Psoas muscle (tissue), 8 donors: ENCODE results near the gene OR2G3. TPM values are rescaled to one million over a fixed set of nuclear protein-coding genes. Genes with fewer than 3 reads are reported as not detected.

ENCODE experiments used
- ATAC-seq, 4 donors: fragments of 200-7000 bp; cut with Tn5 transposase; one replicate each; pipeline ENCODE4 v1.9.1; 2020; ENCODE audit warnings: moderate library complexity in 3 of 4, mild to moderate bottlenecking in 2 of 4
- DNase-seq, 2 donors: peaks; one replicate each; pipeline ENCODE4 v3.0.0-alpha.2; 2020
- H3K27ac ChIP-seq: fragments of 200-600 bp; one replicate; pipeline ENCODE4 v1.8.0; 2022
- H3K27me3 ChIP-seq, 3 donors: fragments of 200-600 bp in 1 of 3; one replicate each; pipeline versions ENCODE4 v1.6.1 to v1.8.0; 2013 to 2022; ENCODE audit warnings: low read length in 2 of 3, mild to moderate bottlenecking in 2 of 3, moderate library complexity in 1 of 3; ENCODE audit not compliant: insufficient read depth in 3 of 3
- H3K36me3 ChIP-seq, 2 donors: fragments of 200-600 bp in 1 of 2; one replicate each; pipeline versions ENCODE4 v1.6.1 to v1.8.0; 2013 to 2022; ENCODE audit warnings: low read depth in 1 of 2, mild to moderate bottlenecking in 1 of 2, moderate library complexity in 1 of 2; ENCODE audit not compliant: insufficient read depth in 1 of 2
- H3K4me1 ChIP-seq: fragments of 200-600 bp; one replicate; pipeline ENCODE4 v1.8.0; 2022
- H3K4me3 ChIP-seq: fragments of 200-600 bp; one replicate; pipeline ENCODE4 v1.8.0; 2022; ENCODE audit warnings: mild to moderate bottlenecking
- H3K9me3 ChIP-seq: fragments of 200-600 bp; one replicate; pipeline ENCODE4 v1.8.0; 2022
- WGBS, 3 donors: extraction: QIAGEN DNeasy Blood & Tissue Kit; methylation state at CpG; one replicate each; pipeline versions ENCODE4 v1.1.6 to v1.1.7; 2013; 5-methylcytosine and 5-hydroxymethylcytosine counted together
- intact Hi-C, 2 donors: fragments of 100-400 bp; cut with DNase I; formaldehyde crosslinking; loops; one replicate each; pipeline versions ENCODE4 v1.11.0 to v1.14.2; 2022
- polyA plus RNA-seq, 3 donors: library from polyadenylated mRNA; stranded (reverse); fragments of 200-250 nt; gene quantifications; one replicate each; pipeline ENCODE4 v1.2.3, GENCODE V29; 2013
- total RNA-seq, 4 donors: library from RNA; stranded (reverse); fragmentation: NEBNext Ultra II Directional in 2 of 4; extraction: Animal tissue kit (Norgen Biotek cat#: 25700) in 2 of 4; gene quantifications; one replicate each; pipeline versions ENCODE4 v1.2.1 to v1.2.4, GENCODE V29; 2021 to 2023
- TF ChIP-seq, protein P1 (sequence below): fragments of 200-600 bp; IDR thresholded peaks from one replicate; pipeline ENCODE4 v1.8.0; 2022; ENCODE audit warnings: antibody characterized with exemption
- donor health status: healthy with polysubstance abuse.
- donor health status: DM: no; HTN: no; CAD: no; lungs with moderate emphysema.
- donor health status: Bipolar disorder and iron deficiency.
- donor health status: healthy.
- donor health status: DM: yes; HTN: yes; CAD: no.
- donor health status: DM: no; HTN: no; CAD: no.
- donor health status: DM: no; HTN: no; CAD: no.
- donor health status: DM: yes; HTN: yes; CAD: no.

OR2G3 gene
- total and polyA plus RNA-seq, 7 donors = not detected

DNA sequence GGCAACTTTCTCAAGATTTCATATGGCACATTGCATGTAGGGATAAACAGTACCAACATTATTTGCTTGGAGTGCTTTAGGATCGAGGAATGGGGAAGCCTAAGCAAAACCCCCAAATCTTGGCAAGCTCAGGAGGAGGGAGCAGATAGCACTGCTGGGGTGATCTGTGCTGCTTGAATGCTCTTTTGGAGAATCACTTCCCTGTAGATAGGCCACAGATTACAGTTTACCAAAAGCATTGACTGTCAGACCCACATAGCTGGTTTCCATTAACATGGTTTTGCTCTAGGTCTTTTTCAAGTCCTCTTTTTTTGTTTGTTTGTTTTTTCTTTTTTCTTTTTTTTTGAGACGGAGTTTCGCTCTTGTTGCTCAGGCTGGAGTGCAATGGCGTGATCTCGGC, 37.4 kb downstream of the OR2G3 start:
- ATAC-seq (no peak), DNase-seq (no peak)
- TF ChIP-seq, protein P1, sequence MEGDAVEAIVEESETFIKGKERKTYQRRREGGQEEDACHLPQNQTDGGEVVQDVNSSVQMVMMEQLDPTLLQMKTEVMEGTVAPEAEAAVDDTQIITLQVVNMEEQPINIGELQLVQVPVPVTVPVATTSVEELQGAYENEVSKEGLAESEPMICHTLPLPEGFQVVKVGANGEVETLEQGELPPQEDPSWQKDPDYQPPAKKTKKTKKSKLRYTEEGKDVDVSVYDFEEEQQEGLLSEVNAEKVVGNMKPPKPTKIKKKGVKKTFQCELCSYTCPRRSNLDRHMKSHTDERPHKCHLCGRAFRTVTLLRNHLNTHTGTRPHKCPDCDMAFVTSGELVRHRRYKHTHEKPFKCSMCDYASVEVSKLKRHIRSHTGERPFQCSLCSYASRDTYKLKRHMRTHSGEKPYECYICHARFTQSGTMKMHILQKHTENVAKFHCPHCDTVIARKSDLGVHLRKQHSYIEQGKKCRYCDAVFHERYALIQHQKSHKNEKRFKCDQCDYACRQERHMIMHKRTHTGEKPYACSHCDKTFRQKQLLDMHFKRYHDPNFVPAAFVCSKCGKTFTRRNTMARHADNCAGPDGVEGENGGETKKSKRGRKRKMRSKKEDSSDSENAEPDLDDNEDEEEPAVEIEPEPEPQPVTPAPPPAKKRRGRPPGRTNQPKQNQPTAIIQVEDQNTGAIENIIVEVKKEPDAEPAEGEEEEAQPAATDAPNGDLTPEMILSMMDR = no peak
- Histone ChIP-seq H3K4me1 (no peaks in the 10 kb centered on the region), H3K27ac (no peak overlapping the region), H3K27me3 (no peaks in the 10 kb centered on the region), H3K9me3 (no peaks in the 10 kb centered on the region), H3K4me3 (no peak overlapping the region), H3K36me3 (no peaks in the 10 kb centered on the region)
- 63 to 85% (median 85%) methylated on average over 4 to 5 of the region's 5 CpGs for WGBS, 3 donors
- intact Hi-C loops = no loop called here

DNA sequence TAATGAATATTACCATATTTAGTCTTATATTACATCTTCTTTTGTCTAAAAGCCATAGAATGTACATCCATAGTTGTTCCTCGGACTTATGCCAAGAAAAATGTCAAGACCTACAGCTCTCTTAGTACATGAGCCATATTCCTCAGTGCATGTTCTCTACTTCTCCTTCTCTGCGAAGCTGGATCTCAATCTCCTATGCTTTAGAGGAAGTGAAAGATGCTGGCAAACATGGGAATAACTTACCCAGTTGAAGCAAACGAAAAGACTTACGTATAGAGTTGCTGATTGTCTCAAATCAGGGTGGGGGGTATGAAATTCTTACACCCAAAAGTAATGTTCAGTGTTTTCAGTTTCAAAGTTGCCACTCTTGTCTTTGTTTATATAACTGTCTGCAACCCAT, 41.5 kb downstream of the OR2G3 start:
- no peaks in the 10 kb centered on the region for H3K9me3 ChIP-seq
- H3K36me3 ChIP-seq = no peaks in the 10 kb centered on the region
- ATAC-seq (no peak), DNase-seq (no peak)
- H3K27ac ChIP-seq = no peak overlapping the region
- intact Hi-C loops = no loop called here
- no peaks in the 10 kb centered on the region for H3K4me1 ChIP-seq
- no peak overlapping the region for H3K4me3 ChIP-seq
- TF ChIP-seq, protein P1 = no peak
- WGBS, 3 donors = 78 to 88% (median 86%) methylated on average over 4 of the region's 4 CpGs
- no peaks in the 10 kb centered on the region for H3K27me3 ChIP-seq

DNA sequence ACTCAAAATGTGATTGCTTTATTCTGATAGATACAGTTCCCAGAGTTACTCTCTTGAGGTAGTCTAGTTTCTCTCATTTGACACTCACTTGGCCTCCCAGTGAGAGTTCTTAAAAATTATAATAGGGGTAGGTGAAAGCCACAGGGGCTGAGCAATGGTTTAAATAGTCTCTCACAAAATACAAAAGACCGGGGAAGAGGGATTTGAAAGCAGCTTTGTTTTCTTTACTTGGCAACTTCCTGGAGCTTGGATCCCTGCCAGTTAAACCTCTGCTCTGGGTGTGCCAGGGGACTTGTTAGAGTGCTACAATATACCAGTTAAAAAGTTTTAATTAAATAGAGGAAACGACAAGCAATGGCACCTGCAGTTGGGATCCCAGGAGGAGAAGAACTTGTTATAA, 42.5 kb downstream of the OR2G3 start:
- no peak overlapping the region for H3K4me3 ChIP-seq
- TF ChIP-seq, protein P1 = no peak
- no peaks in the 10 kb centered on the region for H3K9me3 ChIP-seq
- no peaks in the 10 kb centered on the region for H3K27me3 ChIP-seq
- intact Hi-C loops = no loop called here
- ATAC-seq = no peak
- H3K27ac ChIP-seq = no peak overlapping the region
- 0 to 5% (median 2%) methylated on average over 2 of the region's 2 CpGs for WGBS, 3 donors
- H3K4me1 ChIP-seq = no peaks in the 10 kb centered on the region
- no peaks in the 10 kb centered on the region for H3K36me3 ChIP-seq
- no peak for DNase-seq

DNA sequence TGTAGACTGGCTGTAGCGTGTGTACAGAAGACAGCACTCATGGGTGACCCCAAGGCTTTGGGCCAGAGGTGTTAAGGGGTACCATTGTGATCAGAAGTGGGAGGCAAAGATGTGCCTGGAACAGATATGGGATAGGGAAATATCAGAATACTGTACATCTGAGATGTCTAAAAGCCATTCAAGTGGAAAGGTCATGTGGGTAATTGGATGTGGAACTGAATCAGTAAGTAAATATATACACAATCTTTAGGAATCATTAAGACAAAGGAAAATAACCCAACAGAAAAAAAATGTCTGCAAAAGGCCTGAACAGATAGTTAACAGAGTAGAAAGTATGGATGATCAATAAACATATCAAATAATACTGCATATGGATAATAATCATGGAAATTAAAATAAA, 47.7 kb downstream of the OR2G3 start:
- WGBS, 3 donors = 83 to 89% (median 86%) methylated on average over 1 of the region's 1 CpG
- TF ChIP-seq, protein P1 = no peak
- Histone ChIP-seq H3K27me3 (no peaks in the 10 kb centered on the region), H3K4me3 (no peak overlapping the region), H3K4me1 (no peaks in the 10 kb centered on the region), H3K9me3 (no peaks in the 10 kb centered on the region), H3K36me3 (no peaks in the 10 kb centered on the region), H3K27ac (no peak overlapping the region)
- intact Hi-C loops = no loop called here
- DNase-seq (no peak), ATAC-seq (no peak)

Other genes starting within 250 kb of the OR2G3 start
- gene NLRP3, start 189.4 kb upstream of the OR2G3 start, total RNA-seq = under 1 TPM; 0.27 to 0.98 (median 0.55) TPM
- under 1 TPM; 0.07 to 0.22 (median 0.16) TPM for gene NLRP3, start 189.4 kb upstream of the OR2G3 start, polyA plus RNA-seq
- gene OR2B11, start 147.5 kb upstream of the OR2G3 start, total RNA-seq = not detected
- gene OR2B11, start 147.5 kb upstream of the OR2G3 start, polyA plus RNA-seq = not detected
- gene OR2C3, start 69.1 kb upstream of the OR2G3 start, total RNA-seq = not detected
- under 1 TPM in 2 of 3 donors, not detected in 1; 0.01 TPM for gene OR2C3, start 69.1 kb upstream of the OR2G3 start, polyA plus RNA-seq
- gene GCSAML, start 56.5 kb upstream of the OR2G3 start, total RNA-seq = under 1 TPM in 3 of 4 donors, not detected in 1; 0.19 to 0.36 (median 0.23) TPM
- under 1 TPM in 1 of 3 donors, not detected in 2; 0.01 TPM for gene GCSAML, start 56.5 kb upstream of the OR2G3 start, polyA plus RNA-seq
- gene OR2G2, start 17.2 kb upstream of the OR2G3 start, total RNA-seq = not detected
- gene OR2G2, start 17.2 kb upstream of the OR2G3 start, polyA plus RNA-seq = not detected
- gene OR13G1, start 74.2 kb downstream of the OR2G3 start, total RNA-seq = not detected
- gene OR13G1, start 74.2 kb downstream of the OR2G3 start, polyA plus RNA-seq = not detected
- gene OR6F1, start 111.1 kb downstream of the OR2G3 start, total RNA-seq = not detected
- not detected for gene OR6F1, start 111.1 kb downstream of the OR2G3 start, polyA plus RNA-seq
- gene OR14K1, start 133.0 kb downstream of the OR2G3 start, total RNA-seq = not detected
- not detected for gene OR14K1, start 133.0 kb downstream of the OR2G3 start, polyA plus RNA-seq
- gene OR14A2, start 142.6 kb downstream of the OR2G3 start, total RNA-seq = not detected
- gene OR14A2, start 142.6 kb downstream of the OR2G3 start, polyA plus RNA-seq = not detected
- not detected for gene OR1C1, start 155.0 kb downstream of the OR2G3 start, total RNA-seq
- gene OR1C1, start 155.0 kb downstream of the OR2G3 start, polyA plus RNA-seq = not detected
- gene OR14A16, start 218.5 kb downstream of the OR2G3 start, total RNA-seq = not detected
- not detected for gene OR14A16, start 218.5 kb downstream of the OR2G3 start, polyA plus RNA-seq
- not detected for gene OR11L1, start 236.3 kb downstream of the OR2G3 start, total RNA-seq
- gene OR11L1, start 236.3 kb downstream of the OR2G3 start, polyA plus RNA-seq = not detected